Measurements from ENCODE around the gene RALGPS1.

The RALGPS1 gene

GRCh38 chr9:127053057-127053821, 138.7 kb downstream of the RALGPS1 start:
- DNase-seq (ENCODE audit: low read depth in 2 of 2): no peak

GRCh38 chr9:127053960-127054359, 139.4 kb downstream of the RALGPS1 start:
- DNase-seq (ENCODE audit: low read depth in 2 of 2): no peak

GRCh38 chr9:127055745-127056402, 141.3 kb downstream of the RALGPS1 start:
- DNase-seq (ENCODE audit: low read depth in 2 of 2): no peak

GRCh38 chr9:127056446-127056845, 141.9 kb downstream of the RALGPS1 start:
- DNase-seq (ENCODE audit: low read depth in 2 of 2): no peak

- DNase-seq (ENCODE audit: low read depth in 2 of 2): no peak
Observed at GRCh38 chr9:127058011-127058644, 143.5 kb downstream of the RALGPS1 start.

GRCh38 chr9:127058645-127059021, 144.1 kb downstream of the RALGPS1 start:
- DNase-seq (ENCODE audit: low read depth in 2 of 2): no peak

GRCh38 chr9:127059030-127059429, 144.4 kb downstream of the RALGPS1 start:
- DNase-seq (ENCODE audit: low read depth in 2 of 2): no peak

GRCh38 chr9:127059765-127060361, 145.3 kb downstream of the RALGPS1 start:
- no peak for DNase-seq (ENCODE audit: low read depth in 2 of 2)

- DNase-seq (ENCODE audit: low read depth in 2 of 2): no peak
Observed at GRCh38 chr9:127061411-127061810, 146.8 kb downstream of the RALGPS1 start.

- no peak for DNase-seq (ENCODE audit: low read depth in 2 of 2)
Observed at GRCh38 chr9:127064335-127064734, 149.8 kb downstream of the RALGPS1 start.

GRCh38 chr9:127065592-127065991, 151.0 kb downstream of the RALGPS1 start:
- DNase-seq (ENCODE audit: low read depth in 2 of 2): no peak

GRCh38 chr9:127066060-127066850, 151.7 kb downstream of the RALGPS1 start:
- DNase-seq (ENCODE audit: low read depth in 2 of 2): no peak

- no peak for DNase-seq (ENCODE audit: low read depth in 2 of 2)
Observed at GRCh38 chr9:127066851-127067136, 152.2 kb downstream of the RALGPS1 start.

GRCh38 chr9:127067603-127068220, 153.1 kb downstream of the RALGPS1 start:
- no peak for DNase-seq (ENCODE audit: low read depth in 2 of 2)

GRCh38 chr9:127074561-127075548, 160.3 kb downstream of the RALGPS1 start:
- no peak for DNase-seq (ENCODE audit: low read depth in 2 of 2)

- DNase-seq (ENCODE audit: low read depth in 2 of 2): no peak
Observed at GRCh38 chr9:127075624-127076372, 161.2 kb downstream of the RALGPS1 start.

- DNase-seq (ENCODE audit: low read depth in 2 of 2): no peak
Observed at GRCh38 chr9:127076860-127077643, 162.5 kb downstream of the RALGPS1 start.

- no peak for DNase-seq (ENCODE audit: low read depth in 2 of 2)
Observed at GRCh38 chr9:127077644-127077946, 163.0 kb downstream of the RALGPS1 start.

GRCh38 chr9:127078336-127078735, 163.8 kb downstream of the RALGPS1 start:
- no peak for DNase-seq (ENCODE audit: low read depth in 2 of 2)

Measured in stimulated activated CD8-positive, alpha-beta memory T cell treated with anti-CD3 and anti-CD28 coated beads, Interleukin-7, amount 100 ng/mL, for 1 hour (primary cell).